ENCODE data around the gene CSNK1G3. TPM values are rescaled to one million over a fixed set of nuclear protein-coding genes. Genes with fewer than 3 reads are reported as not detected.

The CSNK1G3 gene
- total RNA-seq, 2 experiments from 2014 or later, result 39.5 to 39.9 TPM

DNA sequence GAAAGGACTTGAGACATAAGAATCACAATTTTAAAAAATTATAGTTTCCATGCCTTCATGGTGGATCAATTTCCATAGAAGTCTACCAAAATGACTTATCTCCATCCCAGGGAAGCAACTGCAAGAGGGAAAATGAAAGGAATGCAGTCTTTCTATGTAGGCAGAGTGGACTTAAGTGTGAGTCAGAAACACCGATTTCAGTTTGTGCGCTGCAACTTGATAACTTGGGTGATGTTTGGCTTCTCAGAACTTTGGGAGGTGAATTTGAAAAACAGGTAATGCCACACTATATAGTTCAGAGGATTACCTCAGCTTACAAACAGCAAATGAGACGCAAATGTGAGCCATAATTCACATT, 708 bp upstream of the CSNK1G3 start:
- POLR2A ChIA-PET, result interaction anchor here (0.9 to 4.6 kb wide), 4 partner anchors 50 to 88 kb away, joined by 3 to 49 read pairs (median 7); partner anchors contain the start of gene CEP120
- CTCF ChIA-PET, result interaction anchor here (5.7 kb wide), 1 partner anchor 89 kb away, joined by 26 read pairs; the partner anchor contains the start of gene CEP120

DNA sequence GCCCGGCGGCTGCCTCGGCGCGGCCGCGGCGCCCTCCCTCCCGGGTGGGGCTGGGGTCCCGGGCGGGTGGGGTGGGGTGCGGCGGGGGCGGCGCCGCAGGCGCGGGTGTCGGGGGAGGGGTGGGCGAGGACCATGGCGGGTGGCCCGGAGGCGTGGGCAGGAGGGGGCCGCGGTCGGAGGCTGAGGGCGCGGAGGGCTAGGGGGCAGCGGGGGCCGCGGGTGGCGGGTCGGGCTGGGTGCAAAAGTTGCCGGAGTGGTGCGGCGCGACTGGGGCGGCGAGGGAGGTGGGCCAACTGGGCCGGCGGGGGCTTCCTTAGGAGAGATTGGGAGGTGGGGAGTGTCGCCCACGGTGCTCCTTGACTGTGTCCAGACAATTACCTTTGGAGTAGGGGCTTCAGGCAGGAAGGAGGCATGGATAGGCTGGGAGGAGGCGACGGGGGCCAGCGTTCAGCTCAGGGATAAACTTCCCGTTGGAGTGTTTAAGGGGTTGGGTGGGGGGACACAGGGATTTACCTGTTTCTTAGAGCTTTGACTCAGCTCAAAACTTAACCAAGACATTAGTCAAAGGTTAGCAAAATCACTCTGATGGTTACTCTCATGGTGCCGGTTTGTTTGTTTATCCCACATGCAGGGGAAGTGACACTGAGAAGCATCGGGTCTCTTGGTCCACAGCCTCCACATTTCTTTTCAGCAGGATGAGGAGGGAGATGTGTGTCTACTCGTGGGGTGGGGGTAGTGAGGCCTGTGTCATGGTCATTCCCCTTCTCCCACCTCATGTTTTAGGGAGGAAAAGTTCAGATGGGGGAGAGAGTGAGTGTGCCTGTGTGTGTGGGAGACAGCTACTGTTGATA, 859 bp downstream of the CSNK1G3 start:
- ChIA-PET POLR2A (interaction anchor here (0.6 to 4.6 kb wide), 3 partner anchors 37 to 90 kb away, joined by 3 to 49 read pairs (median 4); partner anchors contain the start of gene CEP120), CTCF (interaction anchor here (0.9 to 5.7 kb wide), 2 partner anchors 90 to 94 kb away, joined by 3 to 26 read pairs; partner anchors contain the start of gene CEP120)

DNA sequence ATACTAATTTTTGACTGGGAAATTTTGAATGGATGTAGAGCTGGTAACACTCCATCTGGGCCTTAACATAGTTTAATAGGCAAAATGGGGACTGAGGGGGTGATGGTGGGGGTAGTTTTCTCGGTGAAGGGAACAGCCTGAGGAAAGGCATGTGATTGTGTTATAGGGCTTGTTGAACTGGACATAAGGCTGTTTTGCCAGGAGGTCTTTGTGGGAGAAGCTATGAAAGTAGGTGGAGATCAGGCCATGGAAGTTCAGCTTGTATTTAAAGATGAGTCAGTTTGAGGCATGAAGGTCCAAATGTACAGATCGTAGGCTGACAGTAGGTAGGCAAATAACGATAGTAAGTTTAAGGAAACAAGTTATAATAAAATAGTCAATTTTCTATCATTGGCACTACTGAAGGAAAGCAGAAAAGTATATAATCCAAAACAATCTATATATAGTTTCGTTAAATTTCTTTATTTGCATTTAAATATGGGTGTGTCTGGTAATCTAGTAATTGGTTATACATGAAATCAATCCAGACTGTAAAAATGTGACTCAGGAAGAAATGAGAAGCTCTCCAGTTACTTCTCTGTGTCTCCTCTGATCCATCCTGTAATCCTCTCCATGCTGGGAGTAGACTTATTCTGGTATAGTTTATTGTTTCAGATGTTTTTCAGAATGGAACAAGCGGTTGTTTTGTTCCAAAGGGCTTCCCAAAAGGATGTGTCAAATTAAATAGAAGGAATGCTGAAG, 2.8 kb downstream of the CSNK1G3 start:
- POLR2A ChIA-PET, result interaction anchor here (4.6 kb wide), 1 partner anchor 92 kb away, joined by 49 read pairs; the partner anchor contains the start of gene CEP120
- CTCF ChIA-PET, result interaction anchor here (5.7 kb wide), 1 partner anchor 92 kb away, joined by 26 read pairs; the partner anchor contains the start of gene CEP120

DNA sequence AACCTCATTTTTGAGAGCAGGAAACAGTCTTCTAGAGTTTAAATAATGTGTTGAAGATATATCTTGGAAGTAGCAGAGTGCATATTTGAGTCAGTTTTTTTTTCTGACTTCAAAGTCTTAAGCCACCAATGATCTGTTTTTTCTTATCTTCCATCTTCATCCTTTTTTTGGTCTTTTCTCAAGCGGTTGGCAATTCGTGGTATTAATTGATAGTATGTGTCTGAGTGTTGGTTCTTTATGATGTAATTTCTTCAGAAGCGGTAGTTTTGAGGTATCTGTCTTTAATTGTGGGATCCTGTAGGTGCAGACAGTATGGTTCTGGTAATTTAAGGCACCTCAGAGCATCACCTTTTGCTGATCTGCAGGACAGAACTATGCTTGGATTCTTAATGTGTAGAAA, 3.9 kb downstream of the CSNK1G3 start:
- ChIA-PET POLR2A (no interaction called here), CTCF (no interaction called here)

DNA sequence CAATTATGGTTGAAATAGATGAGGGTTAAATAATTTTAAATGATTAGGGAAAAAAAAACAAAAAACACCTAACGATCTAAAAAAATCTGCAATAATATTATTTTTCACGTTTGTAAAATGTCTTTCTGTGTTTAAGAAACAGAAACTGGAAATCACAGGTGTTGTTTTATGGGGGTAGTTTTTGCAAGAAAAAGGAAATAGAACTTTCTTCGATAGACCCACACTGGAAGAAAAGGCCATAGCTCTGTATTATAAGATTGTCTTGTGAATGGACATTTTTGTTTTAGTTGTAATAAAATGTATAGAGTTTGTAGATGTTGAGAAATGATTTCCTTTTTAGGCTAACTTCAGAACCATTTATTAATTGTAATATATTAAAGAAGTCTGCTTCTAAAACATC, 5.5 kb downstream of the CSNK1G3 start:
- CTCF ChIA-PET, result interaction anchor here (1.0 kb wide), 1 partner anchor 93 kb away, joined by 4 read pairs; no protein-coding TSS in a partner anchor
- POLR2A ChIA-PET, result no interaction called here

DNA sequence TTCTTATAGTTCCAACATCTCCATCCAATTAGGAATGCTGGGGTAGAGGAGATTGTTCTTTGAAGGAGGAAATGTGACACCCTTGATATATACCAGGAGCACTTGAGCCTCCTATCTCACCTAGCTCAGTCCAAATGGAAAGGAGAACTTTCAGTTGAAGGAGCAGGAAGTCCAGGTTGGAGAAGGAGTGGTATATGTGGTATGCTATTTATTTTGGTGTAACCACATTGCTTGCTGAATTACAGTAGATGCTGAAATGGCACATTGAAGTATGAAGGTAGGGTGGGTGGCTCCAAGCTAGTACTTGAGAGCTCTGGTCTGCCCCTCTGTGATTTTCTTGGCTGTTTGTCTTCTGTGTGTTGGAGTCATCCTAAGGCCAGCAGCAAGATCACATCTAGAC, 6.1 kb downstream of the CSNK1G3 start:
- ChIA-PET POLR2A (no interaction called here), CTCF (interaction anchor here (1.0 kb wide), 1 partner anchor 93 kb away, joined by 4 read pairs; no protein-coding TSS in a partner anchor)

DNA sequence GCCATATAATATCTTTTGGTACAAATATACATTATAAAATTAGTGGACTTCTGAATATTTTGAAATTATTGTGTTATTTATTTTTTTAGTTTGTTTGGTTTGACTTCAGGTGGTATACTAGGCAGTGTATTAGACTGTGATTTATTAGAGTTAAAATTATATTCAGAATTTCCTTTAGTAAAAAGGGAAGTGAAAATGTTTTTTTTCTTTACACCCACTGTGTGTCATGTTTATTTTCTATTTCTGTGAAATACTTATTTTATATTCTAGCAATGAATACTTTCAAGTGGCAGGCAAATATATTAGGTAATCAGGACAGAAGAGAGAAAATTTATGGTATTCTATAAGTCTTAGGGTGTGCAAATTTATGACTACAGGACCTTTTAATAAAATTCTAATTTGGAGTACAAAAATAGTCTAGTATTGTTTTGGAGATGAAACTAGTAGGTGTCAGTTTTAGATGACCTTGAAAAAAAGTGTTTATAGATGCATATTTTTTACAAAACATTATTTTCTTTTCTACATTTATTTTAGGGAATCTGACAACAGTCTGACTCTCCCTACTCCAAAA, 8.8 kb downstream of the CSNK1G3 start:
- CTCF ChIA-PET, result no interaction called here
- POLR2A ChIA-PET, result no interaction called here

DNA sequence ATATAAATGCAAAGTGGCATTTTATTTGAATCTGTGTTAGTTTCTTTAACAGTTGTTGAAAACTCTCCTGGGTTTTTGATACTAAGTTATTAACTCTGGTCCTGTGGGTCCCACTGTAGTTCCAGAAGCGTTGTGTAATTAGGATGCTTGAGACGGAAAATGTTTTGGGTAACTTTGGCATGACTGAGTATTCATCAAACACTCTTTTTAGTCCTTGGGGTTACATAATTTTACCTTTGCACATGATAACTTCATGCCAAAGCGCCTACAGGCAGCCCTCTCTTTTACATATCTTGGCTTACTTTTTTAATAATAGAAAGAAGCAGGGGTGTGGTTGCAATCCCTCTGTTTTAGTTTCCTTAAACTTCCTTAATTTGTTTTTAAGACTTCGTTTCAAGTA, 12.2 kb downstream of the CSNK1G3 start:
- POLR2A ChIA-PET, result no interaction called here
- CTCF ChIA-PET, result no interaction called here

DNA sequence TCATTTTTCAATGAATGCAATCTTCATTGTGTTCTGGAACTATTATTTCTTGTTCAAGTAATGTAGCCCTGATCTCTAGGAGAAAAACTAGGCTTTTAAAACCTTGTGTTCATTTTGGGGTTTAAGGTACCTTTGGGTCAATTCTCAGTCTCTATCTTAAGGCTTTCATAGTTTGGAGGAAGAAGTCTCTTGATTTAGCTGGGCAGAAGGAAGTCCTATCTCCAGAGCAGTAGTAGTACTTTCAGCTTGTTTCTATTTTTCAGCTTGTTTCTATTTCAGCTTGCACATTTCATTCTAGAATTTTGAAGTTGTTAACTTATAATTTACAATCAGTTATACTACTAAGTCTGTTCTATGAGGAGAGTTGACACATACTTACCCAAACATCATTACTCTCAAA, 15.2 kb downstream of the CSNK1G3 start:
- POLR2A ChIA-PET, result no interaction called here
- CTCF ChIA-PET, result no interaction called here

DNA sequence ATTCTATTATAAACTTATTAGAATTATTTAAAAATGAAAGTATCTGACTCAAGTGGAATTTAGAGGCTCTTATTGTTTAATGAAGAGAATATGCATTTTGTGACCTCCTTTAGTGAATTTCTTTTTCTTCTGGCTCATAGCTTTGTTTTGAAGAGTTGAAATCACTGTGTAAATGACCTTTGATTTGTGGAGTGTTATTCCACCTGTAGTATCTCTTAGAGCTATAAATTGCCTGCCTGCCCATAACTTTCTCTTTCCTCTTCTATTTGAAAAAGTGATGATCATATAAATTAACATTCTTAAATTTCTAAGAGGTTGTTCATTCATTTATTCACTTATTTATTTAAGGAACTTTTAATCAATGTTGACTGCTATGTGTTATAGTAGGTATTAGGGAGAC, 16.1 kb downstream of the CSNK1G3 start:
- ChIA-PET POLR2A (no interaction called here), CTCF (no interaction called here)

DNA sequence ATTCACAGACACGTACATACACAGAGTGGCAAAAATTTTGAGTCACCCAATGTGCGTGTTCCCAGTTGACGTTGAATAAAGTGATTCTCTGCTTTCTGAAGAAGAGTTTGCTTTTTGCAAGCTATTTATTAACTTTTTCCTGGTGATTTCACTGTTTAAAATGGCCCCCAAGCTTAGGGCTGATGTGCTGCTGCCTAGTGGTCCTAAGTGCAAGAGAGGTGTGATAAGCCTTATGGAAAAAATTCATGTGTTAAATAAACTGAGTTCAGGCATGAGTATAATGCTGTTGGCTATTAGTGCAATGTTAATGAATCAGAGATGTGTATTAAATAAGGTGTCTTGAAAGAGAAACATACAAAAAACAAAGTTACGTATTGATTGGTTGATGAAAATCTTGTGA, 16.9 kb downstream of the CSNK1G3 start:
- ChIA-PET POLR2A (no interaction called here), CTCF (no interaction called here)

DNA sequence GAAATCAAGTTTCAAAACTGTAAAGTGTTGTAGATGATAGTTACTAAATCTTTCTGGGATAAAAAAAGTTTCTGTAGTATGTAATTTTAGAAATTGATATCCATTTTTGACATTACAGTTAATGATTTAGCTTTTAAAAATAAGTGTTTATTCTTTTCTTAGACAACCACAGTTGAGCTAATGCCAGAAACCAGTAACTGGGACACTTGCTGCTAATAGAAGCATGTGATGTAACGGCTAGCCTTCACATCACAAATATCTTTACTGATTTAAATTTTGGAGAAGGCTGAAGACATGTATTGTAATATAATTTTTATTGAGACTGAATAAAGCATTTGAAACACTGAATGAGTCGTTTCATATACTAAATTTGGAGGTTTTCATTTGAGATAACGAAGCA, 18.8 kb downstream of the CSNK1G3 start:
- ChIA-PET CTCF (no interaction called here), POLR2A (no interaction called here)

DNA sequence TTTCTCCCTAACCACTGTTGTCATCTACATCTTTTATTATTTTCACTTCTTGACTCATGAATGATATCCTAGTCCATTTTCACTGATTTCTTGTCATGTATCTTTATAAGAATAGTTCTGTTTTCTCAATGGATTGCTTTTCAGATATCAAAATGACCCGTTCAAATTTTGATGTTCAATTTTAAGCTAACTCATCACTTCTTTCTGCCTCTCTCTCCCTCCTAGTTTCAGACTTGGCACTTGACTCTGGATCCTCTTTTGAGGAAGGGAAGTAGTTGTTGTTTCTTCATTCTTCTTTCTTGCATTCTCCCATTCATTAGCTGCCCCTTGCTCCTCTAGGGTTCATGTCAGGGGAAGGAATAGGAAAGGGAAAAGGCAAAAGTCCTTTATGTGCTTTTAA, 23.7 kb downstream of the CSNK1G3 start:
- CTCF ChIA-PET, result no interaction called here
- POLR2A ChIA-PET, result no interaction called here

DNA sequence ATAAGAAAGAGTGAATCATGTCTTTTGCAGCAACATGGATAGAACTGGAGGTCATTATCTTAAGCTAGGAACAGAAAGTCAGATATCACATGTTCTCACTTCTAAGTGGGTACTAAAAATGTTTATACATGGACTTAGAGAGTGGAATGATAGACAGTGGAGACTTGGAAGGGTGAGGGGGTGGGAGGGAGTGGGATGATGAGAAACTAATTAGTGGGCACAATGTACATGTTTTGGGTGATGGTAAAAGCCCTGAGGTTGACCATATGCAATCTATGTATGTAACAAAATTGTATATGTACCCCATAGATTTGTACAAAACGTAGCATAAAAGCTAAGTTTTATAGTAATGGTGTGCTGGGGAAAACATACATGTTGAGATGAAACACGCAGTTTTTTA, 25.3 kb downstream of the CSNK1G3 start:
- ChIA-PET CTCF (no interaction called here), POLR2A (no interaction called here)

DNA sequence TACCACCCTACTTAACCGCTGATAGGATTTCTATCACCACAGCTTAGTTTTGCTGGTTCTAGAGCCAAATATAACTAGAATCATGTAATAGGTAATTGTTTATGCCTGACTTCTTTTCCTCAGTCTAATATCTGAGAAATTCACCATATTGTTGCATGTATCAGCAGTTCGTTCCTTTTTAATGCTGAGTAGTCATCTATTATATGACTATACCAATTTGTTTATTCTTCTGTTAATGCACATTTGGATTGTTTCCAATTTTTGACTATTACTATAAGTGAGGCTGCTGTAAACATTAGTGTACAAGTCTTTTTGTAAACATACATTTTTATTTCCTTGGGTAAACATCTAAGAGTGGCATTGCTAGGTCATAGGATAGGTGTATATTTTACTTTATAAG, 25.9 kb downstream of the CSNK1G3 start:
- POLR2A ChIA-PET, result no interaction called here
- CTCF ChIA-PET, result no interaction called here

DNA sequence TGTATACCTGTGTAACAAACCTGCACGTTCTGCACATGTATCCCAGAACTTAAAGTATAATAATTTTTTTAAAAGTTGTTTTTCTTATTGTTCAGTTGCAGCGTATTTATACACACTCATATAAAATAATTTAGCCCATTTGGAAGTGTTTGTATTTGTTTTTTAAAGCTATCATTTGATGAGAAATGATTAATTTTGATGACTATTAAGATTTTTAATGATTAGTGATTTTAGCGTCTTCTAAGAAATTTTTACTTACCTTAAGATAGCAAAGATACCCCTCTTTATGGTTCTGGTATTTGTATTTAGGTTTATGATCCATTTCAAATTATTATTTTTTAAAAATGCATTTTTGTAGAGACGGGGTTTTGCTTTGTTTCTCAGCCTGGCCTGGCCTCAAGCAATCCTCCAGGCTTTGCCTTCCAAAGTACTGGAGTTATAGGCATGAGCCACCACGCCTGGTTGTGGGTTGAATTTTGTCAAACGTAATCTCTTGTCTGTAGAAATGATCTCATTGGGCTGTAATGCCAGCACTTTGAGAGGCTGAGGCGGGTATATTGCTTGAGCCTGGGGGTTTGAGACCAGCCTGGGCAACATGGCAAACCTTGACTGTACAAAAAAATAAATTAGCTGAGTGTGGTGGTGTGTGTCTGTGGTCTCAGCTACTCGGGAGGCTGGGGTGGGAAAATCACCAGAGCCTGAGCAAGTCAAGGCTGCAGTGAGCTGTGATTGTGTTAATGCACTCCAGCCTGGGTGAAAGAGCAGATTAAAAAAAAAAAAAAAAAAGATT, 26.9 kb downstream of the CSNK1G3 start:
- CTCF ChIA-PET, result interaction anchor here (0.6 kb wide), 2 partner anchors 16 to 96 kb away, joined by 3 read pairs; no protein-coding TSS in a partner anchor
- POLR2A ChIA-PET, result no interaction called here

DNA sequence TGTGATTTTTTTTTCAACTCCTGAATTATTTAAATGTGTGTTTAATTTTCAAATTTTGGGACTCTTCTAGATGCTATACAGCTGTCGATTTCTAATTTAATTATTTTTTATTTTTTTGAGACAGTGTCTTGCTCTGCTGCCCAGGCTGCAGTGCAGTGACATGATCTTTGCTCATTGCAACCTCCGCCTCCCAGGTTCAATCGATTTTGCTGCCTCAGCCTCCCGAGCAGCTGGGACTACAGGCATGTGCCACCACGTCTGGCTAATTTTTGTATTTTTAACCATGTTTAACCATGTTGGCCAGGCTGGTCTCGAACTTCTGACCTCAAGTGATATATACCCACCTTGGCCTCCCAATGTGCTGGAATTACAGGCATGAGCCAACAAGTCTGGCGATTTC, 28.6 kb downstream of the CSNK1G3 start:
- POLR2A ChIA-PET, result no interaction called here

DNA sequence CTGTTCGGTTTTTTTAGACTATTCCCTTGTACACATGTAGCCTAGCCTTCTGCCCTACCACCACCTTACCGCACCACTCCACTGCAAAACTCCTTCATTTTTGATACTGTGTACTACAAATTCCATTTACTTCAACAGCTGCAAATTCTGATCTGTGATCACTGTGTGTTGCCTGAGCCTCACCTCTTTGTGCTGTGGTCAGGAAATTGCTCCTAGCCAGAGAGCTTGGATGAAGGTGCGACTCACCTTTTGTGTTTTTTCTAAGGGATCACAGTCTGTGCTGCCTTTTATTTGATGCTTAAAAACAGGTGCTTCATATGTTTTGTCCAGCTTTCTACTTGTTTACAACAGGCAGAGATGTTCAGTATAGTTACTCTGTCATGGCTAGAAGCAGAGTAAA, 31.5 kb downstream of the CSNK1G3 start:
- ChIA-PET POLR2A (no interaction called here), CTCF (no interaction called here)

More for the DNA sequence above, 28.6 kb downstream of the CSNK1G3 start:
- CTCF ChIA-PET, result interaction anchor here (0.5 kb wide), 1 partner anchor 8 kb away, joined by 3 read pairs; no protein-coding TSS in a partner anchor

DNA sequence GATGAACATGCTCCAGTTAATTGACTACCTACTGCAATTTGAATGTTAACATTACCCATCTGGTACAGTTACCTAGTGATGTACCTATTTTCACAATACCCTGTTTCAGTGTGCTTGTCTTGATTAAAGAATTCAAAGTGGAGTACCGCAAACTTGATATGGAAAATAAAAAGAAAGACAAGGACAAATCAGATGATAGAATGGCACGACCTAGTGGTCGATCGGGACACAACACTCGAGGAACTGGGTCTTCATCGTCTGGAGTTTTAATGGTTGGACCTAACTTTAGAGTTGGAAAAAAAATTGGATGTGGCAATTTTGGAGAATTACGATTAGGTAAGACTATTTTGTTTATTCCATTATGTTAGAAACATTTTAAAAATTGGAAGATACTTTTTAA, 33.5 kb downstream of the CSNK1G3 start:
- ChIA-PET POLR2A (no interaction called here), CTCF (no interaction called here)

DNA sequence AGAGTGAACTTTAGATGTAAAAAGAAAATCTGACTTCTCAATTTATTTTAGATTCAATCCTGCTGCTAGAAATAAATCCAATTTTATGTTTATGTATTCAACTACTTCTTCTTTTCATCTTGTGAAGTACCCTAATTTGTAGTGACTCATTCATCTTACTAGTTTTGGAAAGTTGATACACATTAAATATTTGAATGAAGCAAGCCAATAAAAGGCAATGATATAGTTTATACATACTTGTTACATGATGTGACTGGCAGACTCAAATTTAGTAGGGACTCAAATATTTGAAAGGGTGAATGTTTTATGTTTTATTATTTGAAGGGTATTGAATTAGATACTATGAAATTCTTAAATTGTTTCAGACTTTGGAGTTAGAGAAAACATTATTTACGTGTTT, 34.7 kb downstream of the CSNK1G3 start:
- POLR2A ChIA-PET, result no interaction called here

More for the DNA sequence above, 34.7 kb downstream of the CSNK1G3 start:
- CTCF ChIA-PET, result no interaction called here

Measured in activated CD8-positive, alpha-beta memory T cell treated with anti-CD3 and anti-CD28 coated beads for 36 hours (primary cell).